ENCODE data around the gene THEMIS2. TPM values are rescaled to one million over a fixed set of nuclear protein-coding genes. Genes with fewer than 3 reads are reported as not detected.

THEMIS2 gene
- total and polyA plus RNA-seq, 7 donors = 1.5 to 6.1 (median 3.8) TPM

DNA sequence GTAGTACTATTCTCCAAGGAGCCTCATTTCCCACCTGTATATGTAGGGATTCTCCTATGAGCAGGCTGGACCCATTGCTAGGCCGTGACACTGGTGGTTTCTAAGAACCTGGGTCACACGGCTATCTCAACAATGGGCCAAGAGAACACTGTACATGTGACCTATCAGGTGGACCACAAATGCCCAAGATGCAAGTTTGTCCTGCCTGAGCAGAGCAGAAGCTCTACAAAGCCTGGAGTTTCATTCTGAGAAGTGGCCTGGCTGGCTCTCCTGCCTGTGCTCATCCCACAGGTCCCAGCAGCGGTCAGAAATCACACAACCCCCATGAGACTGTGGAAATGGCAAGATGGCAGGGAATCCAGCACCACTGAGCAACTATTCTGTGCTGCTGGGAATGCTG lies 17.2 kb downstream of the THEMIS2 start:
- Histone ChIP-seq H3K27me3 (ENCODE audit: insufficient read depth in 3 of 3, low read length in 2 of 3) (no peaks in the 10 kb centered on the region), H3K4me1 (no peaks in the 10 kb centered on the region), H3K27ac (no peak overlapping the region), H3K9me3 (no peaks in the 10 kb centered on the region), H3K36me3 (ENCODE audit: insufficient read depth in 1 of 2, low read depth in 1 of 2) (peaks cover 16 to 71% of the 10 kb centered on the region in 2 donors), H3K4me3 (no peak overlapping the region)
- intact Hi-C loops (cut with DNase I) = no loop called here
- DNase-seq (no peak), ATAC-seq (no peak)
- TF ChIP-seq, protein P1, sequence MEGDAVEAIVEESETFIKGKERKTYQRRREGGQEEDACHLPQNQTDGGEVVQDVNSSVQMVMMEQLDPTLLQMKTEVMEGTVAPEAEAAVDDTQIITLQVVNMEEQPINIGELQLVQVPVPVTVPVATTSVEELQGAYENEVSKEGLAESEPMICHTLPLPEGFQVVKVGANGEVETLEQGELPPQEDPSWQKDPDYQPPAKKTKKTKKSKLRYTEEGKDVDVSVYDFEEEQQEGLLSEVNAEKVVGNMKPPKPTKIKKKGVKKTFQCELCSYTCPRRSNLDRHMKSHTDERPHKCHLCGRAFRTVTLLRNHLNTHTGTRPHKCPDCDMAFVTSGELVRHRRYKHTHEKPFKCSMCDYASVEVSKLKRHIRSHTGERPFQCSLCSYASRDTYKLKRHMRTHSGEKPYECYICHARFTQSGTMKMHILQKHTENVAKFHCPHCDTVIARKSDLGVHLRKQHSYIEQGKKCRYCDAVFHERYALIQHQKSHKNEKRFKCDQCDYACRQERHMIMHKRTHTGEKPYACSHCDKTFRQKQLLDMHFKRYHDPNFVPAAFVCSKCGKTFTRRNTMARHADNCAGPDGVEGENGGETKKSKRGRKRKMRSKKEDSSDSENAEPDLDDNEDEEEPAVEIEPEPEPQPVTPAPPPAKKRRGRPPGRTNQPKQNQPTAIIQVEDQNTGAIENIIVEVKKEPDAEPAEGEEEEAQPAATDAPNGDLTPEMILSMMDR (IDR thresholded peaks at IDR 0.05) = no peak
- 78 to 86% (median 83%) methylated on average over 3 of the region's 3 CpGs for WGBS, 3 donors

DNA sequence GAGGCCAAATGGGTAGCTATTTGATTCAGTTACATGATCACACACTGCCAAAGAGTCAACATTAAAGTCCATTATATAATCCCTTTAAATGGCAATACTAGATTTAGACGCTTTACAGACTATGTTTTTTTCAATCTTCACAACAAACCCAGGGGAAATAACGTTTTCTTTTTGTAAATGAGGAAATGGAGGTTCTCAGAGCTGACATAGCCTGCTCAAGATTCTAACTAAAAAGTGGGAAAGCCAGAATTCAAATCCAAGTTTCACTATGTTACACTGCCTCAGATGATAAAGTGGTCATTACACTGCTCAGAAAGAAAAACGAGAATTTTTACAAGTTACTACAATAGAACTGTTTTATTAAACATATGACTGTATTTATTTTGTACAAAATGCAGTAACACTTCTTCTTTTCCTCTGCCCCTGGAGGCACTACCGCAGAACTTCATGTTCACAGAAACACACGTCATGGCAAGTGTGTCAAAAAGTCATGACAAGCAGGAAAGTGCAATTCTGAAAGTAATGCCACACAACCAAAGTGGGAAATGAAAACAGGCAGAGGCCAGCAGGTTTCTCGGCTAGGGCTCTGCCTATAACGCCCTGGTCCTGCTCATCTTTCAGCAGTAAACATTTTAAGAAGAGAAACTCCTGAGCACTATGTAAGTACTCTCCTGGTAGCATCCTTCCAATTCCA lies 19.0 kb downstream of the THEMIS2 start:
- DNase-seq = no peak
- TF ChIP-seq, protein P1 (IDR thresholded peaks at IDR 0.05) = no peak
- intact Hi-C loops (cut with DNase I) = no loop called here
- no peaks in the 10 kb centered on the region for H3K4me1 ChIP-seq
- H3K4me3 ChIP-seq = no peak overlapping the region
- 77 to 81% (median 80%) methylated on average over 7 of the region's 7 CpGs for WGBS, 3 donors
- ATAC-seq = peak in 1 of 4 donors; percentile 29
- H3K36me3 ChIP-seq (ENCODE audit: insufficient read depth in 1 of 2, low read depth in 1 of 2) = peaks cover 20 to 84% of the 10 kb centered on the region in 2 donors
- H3K9me3 ChIP-seq = no peaks in the 10 kb centered on the region
- peak overlapping the region; percentile 36 for H3K27ac ChIP-seq
- no peaks in the 10 kb centered on the region for H3K27me3 ChIP-seq (ENCODE audit: insufficient read depth in 3 of 3, low read length in 2 of 3)

DNA sequence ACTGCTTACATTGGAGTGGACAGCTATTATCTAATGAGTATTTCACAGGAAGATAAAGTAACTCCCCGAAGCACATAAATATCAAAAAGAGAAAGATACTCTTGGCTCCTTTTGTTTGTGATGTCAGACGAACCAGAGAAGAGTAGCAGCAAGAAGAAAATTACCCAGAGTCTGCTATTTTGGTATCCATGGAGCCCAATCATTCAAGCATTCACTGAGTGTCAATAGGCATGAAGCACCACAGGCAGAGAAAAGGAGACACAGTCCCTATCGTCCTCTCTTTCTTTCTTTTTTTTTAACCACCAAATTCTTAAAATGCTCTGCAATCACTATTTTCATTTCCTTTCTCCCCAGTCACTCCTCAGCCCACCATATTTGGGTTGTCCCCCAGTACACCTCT lies 22.2 kb downstream of the THEMIS2 start:
- Histone ChIP-seq H3K9me3 (no peaks in the 10 kb centered on the region), H3K27me3 (ENCODE audit: insufficient read depth in 3 of 3, low read length in 2 of 3) (no peaks in the 10 kb centered on the region), H3K27ac (no peak overlapping the region), H3K4me1 (no peaks in the 10 kb centered on the region), H3K4me3 (no peak overlapping the region), H3K36me3 (ENCODE audit: insufficient read depth in 1 of 2, low read depth in 1 of 2) (peaks cover 23 to 100% of the 10 kb centered on the region in 2 donors)
- intact Hi-C loops (cut with DNase I) = no loop called here
- ATAC-seq = no peak
- no peak for DNase-seq
- TF ChIP-seq, protein P1 (IDR thresholded peaks at IDR 0.05) = no peak
- 72 to 82% (median 73%) methylated on average over 3 of the region's 3 CpGs for WGBS, 3 donors

DNA sequence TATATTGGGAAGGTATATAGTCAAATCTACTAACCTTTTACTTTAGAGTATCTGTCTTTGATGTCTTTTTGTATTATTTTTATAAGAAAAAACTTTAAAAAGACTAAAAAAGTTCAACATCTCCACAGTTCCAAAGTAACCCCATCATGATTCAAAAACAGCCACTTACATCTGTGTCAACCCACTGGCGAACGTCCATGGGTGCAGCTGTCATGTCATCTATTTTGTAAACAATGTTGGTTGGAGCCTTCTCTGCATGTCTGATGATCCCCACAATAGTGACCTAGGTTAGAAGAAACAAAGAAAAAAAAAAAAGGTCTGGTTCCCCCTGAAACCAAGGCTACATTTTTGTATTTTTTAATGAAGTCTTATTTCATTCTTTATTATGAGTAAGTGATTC lies 34.4 kb downstream of the THEMIS2 start:
- TF ChIP-seq, protein P1 (IDR thresholded peaks at IDR 0.05) = no peak
- peak; percentile 48 to 72 for DNase-seq
- Histone ChIP-seq H3K27ac (peak overlapping the region; percentile 69), H3K36me3 (ENCODE audit: insufficient read depth in 1 of 2, low read depth in 1 of 2) (peaks cover 6 to 93% of the 10 kb centered on the region in 2 donors), H3K4me3 (no peak overlapping the region), H3K4me1 (peaks cover 9% of the 10 kb centered on the region), H3K9me3 (no peaks in the 10 kb centered on the region), H3K27me3 (ENCODE audit: insufficient read depth in 3 of 3, low read length in 2 of 3) (no peaks in the 10 kb centered on the region)
- intact Hi-C loops (cut with DNase I) = no loop called here
- WGBS, 3 donors = 32 to 42% (median 34%) methylated on average over 2 of the region's 2 CpGs
- peak; percentile 79 to 89 (median 85) for ATAC-seq

DNA sequence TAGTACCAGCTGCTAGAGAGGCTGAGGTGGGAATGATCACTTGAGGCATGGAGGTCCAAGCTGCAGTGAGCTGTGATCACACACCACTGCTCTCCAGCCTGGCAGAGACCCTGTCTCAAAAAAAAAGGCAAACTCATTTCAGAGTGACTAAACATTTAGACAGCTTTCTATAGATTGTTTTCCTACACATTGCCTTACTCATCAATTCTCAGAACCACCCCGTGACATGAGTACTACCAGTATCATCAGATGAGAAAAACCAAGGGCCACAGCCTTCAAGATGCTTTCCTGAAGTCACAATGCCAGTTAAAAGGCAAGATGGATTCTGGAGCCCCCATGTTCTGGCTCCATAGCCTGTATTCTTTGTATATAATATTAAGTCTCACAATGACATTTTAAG lies 40.1 kb downstream of the THEMIS2 start:
- no peak overlapping the region for H3K4me3 ChIP-seq
- no peaks in the 10 kb centered on the region for H3K27me3 ChIP-seq (ENCODE audit: insufficient read depth in 3 of 3, low read length in 2 of 3)
- DNase-seq = no peak
- peaks cover 6% of the 10 kb centered on the region for H3K9me3 ChIP-seq
- no peak overlapping the region for H3K27ac ChIP-seq
- WGBS, 3 donors = 95 to 96% (median 96%) methylated on average over 1 of the region's 1 CpG
- intact Hi-C loops (cut with DNase I) = no loop called here
- ATAC-seq = no peak
- TF ChIP-seq, protein P1 (IDR thresholded peaks at IDR 0.05) = no peak
- peaks cover 6 to 50% of the 10 kb centered on the region in 2 donors for H3K36me3 ChIP-seq (ENCODE audit: insufficient read depth in 1 of 2, low read depth in 1 of 2)
- H3K4me1 ChIP-seq = peaks cover 6% of the 10 kb centered on the region

Measured in psoas muscle (tissue), 8 donors.